Measurements from ENCODE around the gene TCF3.

Gene TCF3

GRCh38 chr19:1609680-1610474 is 42.5 kb downstream of the TCF3 start:
- no peak for DNase-seq (ENCODE audit: low read depth in 2 of 2)

GRCh38 chr19:1609103-1609396 is 43.4 kb downstream of the TCF3 start:
- DNase-seq (ENCODE audit: low read depth in 2 of 2): no peak

- DNase-seq (ENCODE audit: low read depth in 2 of 2): no peak
These were observed 43.9 kb downstream of the TCF3 start for GRCh38 chr19:1608359-1609102.

GRCh38 chr19:1606138-1606651 is 46.2 kb downstream of the TCF3 start:
- DNase-seq (ENCODE audit: low read depth in 2 of 2): no peak

GRCh38 chr19:1605236-1606137 is 46.9 kb downstream of the TCF3 start, which contains the start of gene UQCR11:
TSS of gene UQCR11 (minus strand) at chr19:1605462. CDS start at chr19:1605409, 53 bp downstream.
- DNase-seq (ENCODE audit: low read depth in 2 of 2): peak; percentile 84 to 88

- DNase-seq (ENCODE audit: low read depth in 2 of 2): no peak
These were observed 50.2 kb downstream of the TCF3 start for GRCh38 chr19:1602091-1602707.

- no peak for DNase-seq (ENCODE audit: low read depth in 2 of 2)
These were observed 50.8 kb downstream of the TCF3 start for GRCh38 chr19:1601613-1602064.

GRCh38 chr19:1599460-1599846 is 53.0 kb downstream of the TCF3 start:
- DNase-seq (ENCODE audit: low read depth in 2 of 2): no peak

GRCh38 chr19:1598777-1599459 is 53.5 kb downstream of the TCF3 start:
- DNase-seq (ENCODE audit: low read depth in 2 of 2): no peak

- DNase-seq (ENCODE audit: low read depth in 2 of 2): no peak
These were observed 59.0 kb downstream of the TCF3 start for GRCh38 chr19:1593501-1593772.

- peak; percentile 69 to 81 for DNase-seq (ENCODE audit: low read depth in 2 of 2)
These were observed 59.5 kb downstream of the TCF3 start, which contains the start of gene MBD3 for GRCh38 chr19:1592755-1593500. TSS of gene MBD3 (minus strand) at chr19:1592865. CDS start at chr19:1592631, 234 bp downstream.

- peak; percentile 56 to 68 for DNase-seq (ENCODE audit: low read depth in 2 of 2)
These were observed 60.2 kb downstream of the TCF3 start for GRCh38 chr19:1592024-1592754.

GRCh38 chr19:1591421-1592023 is 60.9 kb downstream of the TCF3 start:
- no peak for DNase-seq (ENCODE audit: low read depth in 2 of 2)

- no peak for DNase-seq (ENCODE audit: low read depth in 2 of 2)
These were observed 61.6 kb downstream of the TCF3 start for GRCh38 chr19:1590641-1591397.

- no peak for DNase-seq (ENCODE audit: low read depth in 2 of 2)
These were observed 64.5 kb downstream of the TCF3 start for GRCh38 chr19:1587872-1588271.

GRCh38 chr19:1585243-1585580 is 67.2 kb downstream of the TCF3 start:
- no peak for DNase-seq (ENCODE audit: low read depth in 2 of 2)

- DNase-seq (ENCODE audit: low read depth in 2 of 2): no peak
These were observed 67.7 kb downstream of the TCF3 start for GRCh38 chr19:1584500-1585242.

GRCh38 chr19:1582201-1582600 is 70.2 kb downstream of the TCF3 start:
- no peak for DNase-seq (ENCODE audit: low read depth in 2 of 2)
